Measurements from ENCODE around the gene VPS54. TPM values are rescaled to one million over a fixed set of nuclear protein-coding genes. Genes with fewer than 3 reads are reported as not detected.

The VPS54 gene
- total and polyA plus RNA-seq, 2 donors from 2014 or later = 17.4 to 25.0 TPM

DNA sequence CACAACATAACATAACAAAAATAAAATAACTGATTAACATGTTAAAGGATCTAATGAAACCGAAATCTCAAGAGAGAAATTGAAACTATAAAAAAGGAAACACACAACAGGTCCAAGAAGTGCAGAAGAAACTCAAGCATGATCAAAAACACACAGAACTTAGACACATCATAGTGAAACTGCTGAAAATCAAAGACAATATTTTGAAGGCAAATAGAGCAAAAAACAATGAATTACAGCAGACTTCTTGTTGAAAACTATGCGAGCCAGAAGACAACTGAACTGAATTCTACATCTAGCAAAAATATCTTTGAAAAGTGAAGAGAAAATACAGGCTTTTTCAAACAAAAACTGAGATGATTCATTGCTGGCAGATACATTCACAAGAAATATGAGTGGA, 116.2 kb downstream of the VPS54 start:
- Histone ChIP-seq H3K36me3 (ENCODE audit: control insufficient read depth in 2 of 3, insufficient read depth in 3 of 3, low read length in 3 of 3) (peaks cover 6 to 18% (median 7%) of the 10 kb centered on the region in 3 donors), H3K9ac (ENCODE audit: low read length in 3 of 3) (no peak overlapping the region), H3K27ac (ENCODE audit: low read depth in 2 of 2, low read length in 2 of 2) (no peak overlapping the region), H3K27me3 (ENCODE audit: control insufficient read depth, insufficient read depth, low read length) (no peaks in the 10 kb centered on the region), H3K9me3 (ENCODE audit: control insufficient read depth in 2 of 3, insufficient read depth in 1 of 3, low read length in 3 of 3) (peaks cover 0 to 11% (median 5%) of the 10 kb centered on the region in 3 donors), H3K4me3 (ENCODE audit: low read length in 3 of 3) (no peak overlapping the region), H3K4me1 (ENCODE audit: control insufficient read depth in 2 of 3, insufficient read depth in 2 of 3, low read depth in 1 of 3, low read length in 3 of 3) (no peaks in the 10 kb centered on the region)
- no peak for FAIRE-seq
- DNase-seq = peak in 1 of 5 donors; percentile 6
- intact Hi-C loops (cut with DNase I) = no loop called here
- no peak for TF ChIP-seq CTCF (IDR thresholded peaks at IDR 0.05; ENCODE audit: borderline replicate concordance, extremely low read depth, insufficient read depth)

- intact Hi-C loops (cut with DNase I) = no loop called here
- Histone ChIP-seq H3K9ac (ENCODE audit: low read length in 3 of 3) (no peak overlapping the region), H3K27ac (ENCODE audit: low read depth in 2 of 2, low read length in 2 of 2) (no peak overlapping the region), H3K36me3 (ENCODE audit: control insufficient read depth in 2 of 3, insufficient read depth in 3 of 3, low read length in 3 of 3) (peaks cover 6 to 19% (median 7%) of the 10 kb centered on the region in 3 donors), H3K9me3 (ENCODE audit: control insufficient read depth in 2 of 3, insufficient read depth in 1 of 3, low read length in 3 of 3) (peaks cover 0 to 11% (median 5%) of the 10 kb centered on the region in 3 donors), H3K4me3 (ENCODE audit: low read length in 3 of 3) (no peak overlapping the region), H3K27me3 (ENCODE audit: control insufficient read depth, insufficient read depth, low read length) (no peaks in the 10 kb centered on the region), H3K4me1 (ENCODE audit: control insufficient read depth in 2 of 3, insufficient read depth in 2 of 3, low read depth in 1 of 3, low read length in 3 of 3) (no peaks in the 10 kb centered on the region)
- FAIRE-seq = no peak
- TF ChIP-seq CTCF (IDR thresholded peaks at IDR 0.05; ENCODE audit: borderline replicate concordance, extremely low read depth, insufficient read depth) = no peak
- DNase-seq = no peak
Measured at GRCh38 chr2:63902149-63902548, 117.1 kb downstream of the VPS54 start.

GRCh38 chr2:63899639-63900038, 119.6 kb downstream of the VPS54 start:
- no peaks in the 10 kb centered on the region for H3K4me1 ChIP-seq (ENCODE audit: control insufficient read depth in 2 of 3, insufficient read depth in 2 of 3, low read depth in 1 of 3, low read length in 3 of 3)
- peaks cover 0 to 11% (median 3%) of the 10 kb centered on the region in 3 donors for H3K9me3 ChIP-seq (ENCODE audit: control insufficient read depth in 2 of 3, insufficient read depth in 1 of 3, low read length in 3 of 3)
- H3K27me3 ChIP-seq (ENCODE audit: control insufficient read depth, insufficient read depth, low read length) = no peaks in the 10 kb centered on the region
- no peak for FAIRE-seq
- no peak overlapping the region for H3K4me3 ChIP-seq (ENCODE audit: low read length in 3 of 3)
- peaks cover 6 to 16% (median 7%) of the 10 kb centered on the region in 3 donors for H3K36me3 ChIP-seq (ENCODE audit: control insufficient read depth in 2 of 3, insufficient read depth in 3 of 3, low read length in 3 of 3)
- no peak overlapping the region for H3K9ac ChIP-seq (ENCODE audit: low read length in 3 of 3)
- intact Hi-C loops (cut with DNase I) = no loop called here
- TF ChIP-seq CTCF (IDR thresholded peaks at IDR 0.05; ENCODE audit: borderline replicate concordance, extremely low read depth, insufficient read depth) = no peak
- H3K27ac ChIP-seq (ENCODE audit: low read depth in 2 of 2, low read length in 2 of 2) = no peak overlapping the region
- no peak for DNase-seq

DNA sequence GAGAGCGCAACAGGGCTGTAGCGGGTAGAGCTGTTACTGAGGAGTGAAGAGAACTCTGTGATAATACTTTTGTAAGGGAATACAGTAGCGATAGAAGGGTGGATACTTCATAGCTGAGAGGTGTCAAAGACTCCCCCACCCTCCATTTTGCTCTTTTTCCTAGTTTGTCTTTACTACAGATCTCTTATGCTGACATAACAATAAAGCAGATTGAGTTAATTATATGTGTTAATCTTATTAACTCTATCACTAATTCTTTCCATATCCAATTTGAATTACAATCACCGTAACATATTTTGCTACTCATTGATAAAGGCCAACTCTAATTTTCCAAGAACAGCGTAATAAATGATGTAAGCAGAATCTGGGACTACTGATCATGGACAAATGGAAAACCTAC, 120.4 kb downstream of the VPS54 start:
- H3K4me1 ChIP-seq (ENCODE audit: control insufficient read depth in 2 of 3, insufficient read depth in 2 of 3, low read depth in 1 of 3, low read length in 3 of 3) = no peaks in the 10 kb centered on the region
- H3K27ac ChIP-seq (ENCODE audit: low read depth in 2 of 2, low read length in 2 of 2) = no peak overlapping the region
- no peak overlapping the region for H3K4me3 ChIP-seq (ENCODE audit: low read length in 3 of 3)
- peaks cover 0 to 11% (median 3%) of the 10 kb centered on the region in 3 donors for H3K9me3 ChIP-seq (ENCODE audit: control insufficient read depth in 2 of 3, insufficient read depth in 1 of 3, low read length in 3 of 3)
- no peak for FAIRE-seq
- peaks cover 6 to 21% (median 7%) of the 10 kb centered on the region in 3 donors for H3K36me3 ChIP-seq (ENCODE audit: control insufficient read depth in 2 of 3, insufficient read depth in 3 of 3, low read length in 3 of 3)
- TF ChIP-seq CTCF (IDR thresholded peaks at IDR 0.05; ENCODE audit: borderline replicate concordance, extremely low read depth, insufficient read depth) = no peak
- intact Hi-C loops (cut with DNase I) = no loop called here
- no peaks in the 10 kb centered on the region for H3K27me3 ChIP-seq (ENCODE audit: control insufficient read depth, insufficient read depth, low read length)
- DNase-seq = no peak
- H3K9ac ChIP-seq (ENCODE audit: low read length in 3 of 3) = no peak overlapping the region
